Smooth muscle cell (in vitro differentiated cells): ENCODE measurements around the gene MFAP2. TPM values are rescaled to one million over a fixed set of nuclear protein-coding genes. Genes with fewer than 3 reads are reported as not detected.
"Not testable (repeated sequence)": the region's sequence is repeated elsewhere in the genome, so short reads cannot be mapped to it uniquely, and the experiment has no call there.

Experiments used
- DNase-seq: peaks from one replicate; lab custom pipeline; 2025; ENCODE audit not compliant: unreplicated experiment; lab: John Stamatoyannopoulos, UW
- H2AFZ ChIP-seq: fragments of 200-600 bp; sonication (generic); 2 replicates; pipeline ENCODE4 v1.6.0; 2016; ENCODE audit warnings: antibody characterized with exemption, low read depth, mild to moderate bottlenecking
- H3F3A ChIP-seq: fragments of 200-600 bp; sonication (generic); 2 replicates; pipeline ENCODE4 v1.6.0; 2017; ENCODE audit warnings: antibody characterized with exemption, low read depth
- H3K27ac ChIP-seq: fragments of 200-600 bp; sonication (generic); 2 replicates; pipeline ENCODE4 v1.5.1; 2016; ENCODE audit warnings: low read depth, mild to moderate bottlenecking
- H3K27me3 ChIP-seq: fragments of 200-600 bp; sonication (generic); 2 replicates; pipeline ENCODE4 v1.6.1; 2016; ENCODE audit warnings: low read depth, mild to moderate bottlenecking
- H3K36me3 ChIP-seq: fragments of 200-600 bp; sonication (generic); 2 replicates; pipeline ENCODE4 v1.5.1; 2016; ENCODE audit warnings: low read depth
- H3K4me1 ChIP-seq: fragments of 200-600 bp; sonication (generic); 2 replicates; pipeline ENCODE4 v1.5.1; 2016; ENCODE audit warnings: low read depth
- H3K4me2 ChIP-seq: fragments of 200-600 bp; sonication (generic); 2 replicates; pipeline ENCODE4 v1.6.0; 2016; ENCODE audit warnings: mild to moderate bottlenecking
- H3K4me3 ChIP-seq: fragments of 200-600 bp; sonication (generic); 2 replicates; pipeline ENCODE4 v1.5.1; 2016; ENCODE audit warnings: mild to moderate bottlenecking
- H3K79me2 ChIP-seq: fragments of 200-600 bp; sonication (generic); 2 replicates; pipeline ENCODE4 v1.6.0; 2016; ENCODE audit warnings: low read depth, mild to moderate bottlenecking
- H3K9ac ChIP-seq: fragments of 200-600 bp; sonication (generic); 2 replicates; pipeline ENCODE4 v1.6.0; 2016; ENCODE audit warnings: low read depth
- H3K9me3 ChIP-seq: fragments of 200-600 bp; sonication (generic); replicated peaks from 2 replicates; pipeline ENCODE4 v1.5.1; 2016; ENCODE audit warnings: low read depth
- H4K20me1 ChIP-seq: fragments of 200-600 bp; sonication (generic); 2 replicates; pipeline ENCODE4 v1.6.0; 2016; ENCODE audit warnings: low read depth
- CTCF ChIP-seq: fragments of 200-600 bp; sonication (generic); IDR thresholded peaks from 2 replicates; pipeline ENCODE4 v1.5.1; 2017; ENCODE audit warnings: borderline replicate concordance, mild to moderate bottlenecking, antibody characterized with exemption; ENCODE audit not compliant: insufficient read depth, poor library complexity, severe bottlenecking
- WGBS: methylation state at CpG from one replicate; pipeline ENCODE4 v1.1.7; 2016; ENCODE audit warnings: low lambda C conversion rate; 5-methylcytosine and 5-hydroxymethylcytosine counted together
- polyA plus RNA-seq: library from polyadenylated mRNA; unstranded; fragments of >200 nt; fragmentation: Nextera tagmentation; extraction: Ambion mirVana; gene quantifications from 2 replicates; pipeline ENCODE4 v1.2.1, GENCODE V29; 2016
- total RNA-seq: library from RNA; depleted of rRNA; stranded (reverse); fragments of >200 nt; gene quantifications from 2 replicates; pipeline ENCODE4 v1.2.3, GENCODE V29; 2014

Gene MFAP2
- total and polyA plus RNA-seq, 2 experiments from 2014 or later: 325 to 885 TPM

- Histone ChIP-seq H3K4me1 (no peaks in the 10 kb centered on the region), H3K9ac (no peak overlapping the region), H3F3A (no peaks in the 10 kb centered on the region), H2AFZ (no peak overlapping the region), H3K36me3 (no peaks in the 10 kb centered on the region), H3K4me3 (no peak overlapping the region), H3K9me3 (no peaks in the 10 kb centered on the region), H3K4me2 (no peak overlapping the region), H3K27me3 (no peaks in the 10 kb centered on the region), H4K20me1 (no peaks in the 10 kb centered on the region), H3K79me2 (no peaks in the 10 kb centered on the region), H3K27ac (no peak overlapping the region)
- no peak for DNase-seq
- WGBS: 96% methylated on average over 25 of the region's 25 CpGs
- no peak for TF ChIP-seq CTCF
These were observed 25.2 kb downstream of the MFAP2 start for GRCh38 chr1:16955186-16955585.

DNA sequence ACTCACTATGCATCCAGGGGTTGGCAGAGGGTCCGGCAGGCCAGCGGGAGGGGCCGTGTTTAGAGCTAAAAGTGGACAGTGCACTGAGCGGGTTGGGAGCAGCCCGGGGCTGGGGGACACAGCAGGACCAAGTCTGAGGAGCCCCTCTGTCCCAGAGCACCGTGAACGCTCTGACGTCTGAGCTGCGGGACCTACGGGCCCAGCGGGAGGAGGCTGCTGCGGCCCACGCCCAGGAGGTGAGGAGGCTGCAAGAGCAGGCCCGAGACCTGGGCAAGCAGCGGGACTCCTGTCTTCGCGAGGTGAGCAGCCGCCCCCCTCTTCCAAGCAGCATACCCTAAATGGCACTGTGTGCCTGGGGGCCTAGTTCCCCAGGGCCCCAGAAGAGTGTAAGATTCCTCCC is 25.8 kb downstream of the MFAP2 start:
- DNase-seq: no peak
- no peaks in the 10 kb centered on the region for H3K36me3 ChIP-seq
- TF ChIP-seq CTCF: no peak

DNA sequence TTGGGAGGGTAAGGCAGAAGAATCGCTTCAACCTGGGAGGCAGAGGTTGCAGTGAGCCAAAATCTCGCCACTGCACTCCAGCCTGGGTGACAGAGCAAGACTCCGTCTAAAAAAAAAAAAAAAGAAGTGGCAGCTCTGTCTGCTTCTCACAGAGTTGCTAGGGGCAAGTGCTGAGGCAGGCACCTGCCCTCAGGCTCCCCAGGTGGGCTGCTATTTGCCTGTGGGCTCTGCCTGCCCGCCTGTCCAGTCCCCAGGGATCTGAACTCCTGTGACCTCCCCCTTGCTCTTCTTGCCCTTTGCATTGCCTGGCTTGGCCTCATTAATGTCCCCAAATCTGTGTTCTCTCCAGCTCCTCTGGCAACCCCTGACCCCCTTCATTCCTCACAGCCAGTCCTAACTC is 28.0 kb downstream of the MFAP2 start:
- not testable (repeated sequence) for H3K79me2 ChIP-seq, H3K9ac ChIP-seq, H3K27ac ChIP-seq, H3K4me1 ChIP-seq, H2AFZ ChIP-seq, H3K36me3 ChIP-seq, H3K27me3 ChIP-seq, DNase-seq, H4K20me1 ChIP-seq, H3K9me3 ChIP-seq, H3K4me2 ChIP-seq, H3F3A ChIP-seq, H3K4me3 ChIP-seq
- 100% methylated on average over 4 of the region's 4 CpGs for WGBS

More for the DNA sequence above, 25.8 kb downstream of the MFAP2 start:
- H3K27ac ChIP-seq: no peak overlapping the region
- H3K9ac ChIP-seq: no peak overlapping the region
- H3K79me2 ChIP-seq: no peaks in the 10 kb centered on the region
- no peak overlapping the region for H3K4me3 ChIP-seq
- H3F3A ChIP-seq: no peaks in the 10 kb centered on the region
- 99% methylated on average over 9 of the region's 18 CpGs for WGBS
- H3K9me3 ChIP-seq: no peaks in the 10 kb centered on the region
- H3K4me1 ChIP-seq: no peaks in the 10 kb centered on the region
- no peaks in the 10 kb centered on the region for H3K27me3 ChIP-seq
- H3K4me2 ChIP-seq: no peak overlapping the region
- no peak overlapping the region for H2AFZ ChIP-seq
- no peaks in the 10 kb centered on the region for H4K20me1 ChIP-seq

DNA sequence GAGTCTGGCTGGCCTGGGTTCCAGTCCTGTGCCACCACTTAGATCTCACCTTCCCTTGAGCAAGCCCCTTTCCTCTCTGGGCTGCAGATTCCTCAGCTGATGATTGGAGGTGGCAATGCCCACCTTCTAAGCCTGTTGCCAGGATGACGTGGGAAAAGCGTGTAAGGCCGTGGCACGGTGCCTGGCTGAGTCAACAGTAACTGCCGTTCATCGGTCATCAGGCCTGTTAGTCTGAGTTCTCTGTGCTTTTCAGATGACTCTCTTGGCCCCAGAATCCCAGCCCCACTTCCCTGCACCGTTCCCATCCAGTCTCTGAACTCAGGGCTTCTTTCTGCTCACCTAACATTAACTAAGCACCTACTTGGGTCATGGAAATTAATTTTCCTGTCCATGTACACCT is 31.4 kb downstream of the MFAP2 start:
- H3K4me2 ChIP-seq, H4K20me1 ChIP-seq, H3K9ac ChIP-seq, H2AFZ ChIP-seq, H3K27ac ChIP-seq, H3K9me3 ChIP-seq, H3K27me3 ChIP-seq, H3F3A ChIP-seq, H3K36me3 ChIP-seq, DNase-seq, H3K4me3 ChIP-seq, H3K79me2 ChIP-seq, H3K4me1 ChIP-seq: not testable (repeated sequence)
- 96% methylated on average over 7 of the region's 7 CpGs for WGBS

DNA sequence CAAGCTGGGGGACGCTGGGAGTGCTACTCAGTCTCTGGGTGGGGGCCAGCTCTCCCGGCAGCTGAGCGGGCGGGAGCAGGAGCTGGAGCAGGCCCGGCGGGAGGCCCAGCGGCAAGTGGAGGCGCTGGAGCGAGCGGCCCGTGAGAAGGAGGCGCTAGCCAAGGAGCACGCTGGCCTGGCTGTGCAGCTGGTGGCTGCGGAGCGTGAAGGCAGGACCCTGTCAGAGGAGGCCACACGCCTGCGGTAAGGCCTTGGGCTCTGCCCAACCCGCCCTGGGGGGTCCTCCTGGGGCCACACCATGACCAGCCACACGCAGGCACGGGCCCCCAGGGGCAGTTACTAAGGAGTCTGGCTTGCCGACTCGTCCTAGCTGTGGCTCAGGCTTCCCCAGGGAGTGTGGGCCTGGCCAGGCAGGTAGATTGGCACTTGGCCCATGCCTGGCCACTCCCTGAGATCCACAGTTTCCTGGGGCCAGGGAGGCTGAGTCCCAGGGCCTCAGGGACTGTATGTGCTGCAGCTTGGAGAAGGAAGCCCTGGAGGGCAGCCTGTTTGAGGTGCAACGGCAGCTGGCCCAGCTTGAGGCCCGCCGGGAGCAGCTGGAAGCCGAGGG is 32.0 kb downstream of the MFAP2 start:
- 93% methylated on average over 23 of the region's 26 CpGs for WGBS
- not testable (repeated sequence) for H4K20me1 ChIP-seq, H3K9ac ChIP-seq, H3K27me3 ChIP-seq, H3K9me3 ChIP-seq, H3K79me2 ChIP-seq, H3F3A ChIP-seq, H3K4me2 ChIP-seq, DNase-seq, H3K36me3 ChIP-seq, H3K4me3 ChIP-seq, H3K4me1 ChIP-seq, H2AFZ ChIP-seq, H3K27ac ChIP-seq
